ENCODE measurements around the gene SCGB3A1.

SCGB3A1 gene

GRCh38 chr5:180604271-180604670 lies 13.0 kb upstream of the SCGB3A1 start:
- DNase-seq (ENCODE audit: low read depth) = no peak

DNA sequence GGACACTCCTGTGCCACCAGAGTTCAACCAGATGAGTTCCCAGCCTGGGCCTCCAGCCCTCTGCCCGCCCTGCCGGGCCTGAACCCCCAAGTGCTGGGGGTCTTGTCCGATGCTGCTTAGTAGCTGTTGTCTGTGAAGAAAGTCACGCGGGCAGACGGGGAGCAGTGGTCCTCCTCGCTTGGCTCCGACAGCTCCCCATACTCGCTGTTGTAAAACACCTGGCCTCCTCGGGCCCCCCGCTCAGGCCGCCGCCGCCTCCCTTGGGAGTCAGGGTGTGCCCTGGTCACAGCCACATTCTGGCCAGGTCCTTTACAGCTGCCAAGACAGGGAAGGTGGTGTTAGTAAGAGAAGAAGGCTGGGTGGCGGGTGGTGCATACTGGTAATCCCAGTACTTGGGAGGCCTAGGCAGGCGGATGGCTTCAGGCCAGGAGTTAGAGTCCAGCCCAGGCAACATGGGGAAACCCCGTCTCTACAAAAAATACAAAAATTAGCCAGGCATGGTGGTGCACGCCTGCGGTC lies 11.8 kb upstream of the SCGB3A1 start:
- DNase-seq (ENCODE audit: low read depth) = no peak

- no peak for DNase-seq (ENCODE audit: low read depth)
These were observed 11.3 kb upstream of the SCGB3A1 start for GRCh38 chr5:180602481-180603075.

DNA sequence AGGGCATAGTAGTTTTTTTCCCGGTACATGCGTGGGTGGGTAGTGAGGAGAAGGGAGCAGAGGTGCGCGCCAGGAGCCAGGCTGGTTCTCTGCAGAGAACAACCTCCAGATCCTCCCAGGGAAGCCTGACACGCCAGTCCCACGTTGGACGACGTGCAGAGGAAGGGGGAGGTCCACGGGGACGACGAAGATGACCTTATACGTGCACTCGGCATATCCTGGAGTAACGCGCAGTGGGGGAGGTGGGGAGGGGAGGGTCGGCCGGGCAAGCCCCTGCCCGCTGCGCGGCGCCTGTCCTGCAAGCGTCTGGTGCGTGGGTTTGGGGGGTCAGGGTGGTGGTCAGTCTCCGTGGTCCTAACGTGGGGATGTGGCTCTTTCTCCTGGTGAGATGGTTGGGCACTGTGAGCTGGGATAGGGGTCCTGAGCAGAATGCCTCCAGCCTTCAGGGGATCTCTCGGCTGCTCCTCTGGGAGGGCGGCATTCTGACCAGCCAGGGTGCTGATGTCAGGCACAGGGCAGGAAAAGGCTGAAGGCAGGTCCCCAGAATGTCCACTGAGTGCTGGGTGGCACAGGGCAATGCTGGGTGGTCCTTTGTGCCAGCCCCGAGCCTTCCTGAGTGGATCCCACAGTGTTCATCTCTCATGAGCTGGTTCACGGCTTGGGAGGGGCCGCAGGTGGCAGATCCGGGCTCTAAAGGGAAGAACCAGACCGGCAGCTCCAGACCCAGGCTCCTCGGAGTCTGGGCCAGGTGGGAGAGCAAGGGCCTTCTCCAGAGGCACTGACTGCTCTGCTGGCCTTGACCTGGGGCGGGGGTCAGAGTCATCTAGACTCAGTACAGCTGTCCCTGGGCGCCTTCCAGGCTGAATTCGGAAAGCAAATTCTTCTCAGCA lies 10.5 kb upstream of the SCGB3A1 start:
- DNase-seq (ENCODE audit: low read depth) = no peak

DNA sequence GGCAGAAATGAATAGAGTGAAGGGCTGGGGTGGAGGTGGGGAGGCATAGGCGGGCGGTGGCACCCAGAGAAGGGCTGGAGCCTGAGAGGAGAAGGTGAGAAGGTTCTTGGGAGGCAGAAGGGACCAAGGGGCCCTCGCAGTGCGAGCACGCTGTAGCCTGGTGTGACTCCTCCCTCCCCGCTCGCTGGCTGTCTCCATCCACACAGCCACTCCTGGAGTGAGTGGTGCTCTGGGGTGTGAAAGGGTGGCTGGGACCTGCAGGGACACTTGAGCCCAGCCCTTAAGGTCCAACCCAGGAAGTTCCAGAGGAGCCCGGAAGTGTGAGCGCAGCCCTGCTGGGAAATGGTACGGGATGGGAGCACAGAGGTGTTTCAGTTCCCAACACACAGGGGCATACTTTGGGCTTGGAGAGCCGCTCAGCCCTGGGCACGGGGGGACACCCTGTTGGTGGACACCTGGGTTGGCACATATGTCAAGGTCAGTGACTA lies 9.3 kb upstream of the SCGB3A1 start:
- DNase-seq (ENCODE audit: low read depth) = no peak

DNA sequence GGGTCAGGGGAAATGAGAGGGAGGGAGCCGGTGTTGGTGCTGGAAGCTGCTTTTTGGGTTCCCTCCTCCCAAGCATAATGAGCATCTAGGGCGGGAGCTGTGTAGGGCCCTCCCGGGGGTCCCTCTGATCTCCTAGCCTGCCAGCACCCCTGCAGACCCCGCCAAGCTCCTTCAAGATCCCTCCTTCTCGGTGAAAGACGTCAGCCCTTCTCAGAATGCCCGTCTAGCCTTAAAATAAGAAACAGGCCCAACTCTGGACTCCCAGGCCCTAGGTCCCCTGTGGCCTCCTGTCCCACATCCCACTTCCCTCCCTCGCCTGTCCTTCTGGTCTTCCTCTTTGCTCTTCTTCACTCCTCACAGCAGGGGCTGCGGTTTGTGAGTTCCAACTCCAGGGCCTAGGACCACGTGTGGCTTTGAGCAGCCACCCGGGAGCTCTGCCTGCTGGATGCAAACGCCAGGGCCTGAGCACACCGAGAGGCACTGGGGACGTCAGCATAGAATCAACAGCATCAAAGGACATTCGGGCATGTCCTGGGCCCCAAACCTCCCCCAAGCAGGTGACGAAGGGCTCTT lies 8.8 kb upstream of the SCGB3A1 start:
- DNase-seq (ENCODE audit: low read depth) = no peak

DNA sequence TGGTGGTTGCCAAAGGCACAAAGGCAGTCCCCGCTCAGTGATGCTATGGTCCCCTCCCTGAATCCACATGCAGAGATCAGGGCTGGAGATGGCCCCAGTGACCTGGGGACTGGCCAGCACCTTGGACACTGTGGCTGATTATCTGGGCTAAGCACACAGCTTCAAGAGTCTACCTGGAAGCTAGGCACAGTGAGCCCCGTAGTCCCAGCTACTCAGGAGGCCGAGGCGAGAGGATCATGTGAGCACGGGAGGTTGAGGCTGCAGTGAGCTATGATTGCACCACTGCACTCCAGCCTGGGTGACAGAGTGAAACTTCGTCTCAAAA lies 8.3 kb upstream of the SCGB3A1 start:
- DNase-seq (ENCODE audit: low read depth) = no peak

DNA sequence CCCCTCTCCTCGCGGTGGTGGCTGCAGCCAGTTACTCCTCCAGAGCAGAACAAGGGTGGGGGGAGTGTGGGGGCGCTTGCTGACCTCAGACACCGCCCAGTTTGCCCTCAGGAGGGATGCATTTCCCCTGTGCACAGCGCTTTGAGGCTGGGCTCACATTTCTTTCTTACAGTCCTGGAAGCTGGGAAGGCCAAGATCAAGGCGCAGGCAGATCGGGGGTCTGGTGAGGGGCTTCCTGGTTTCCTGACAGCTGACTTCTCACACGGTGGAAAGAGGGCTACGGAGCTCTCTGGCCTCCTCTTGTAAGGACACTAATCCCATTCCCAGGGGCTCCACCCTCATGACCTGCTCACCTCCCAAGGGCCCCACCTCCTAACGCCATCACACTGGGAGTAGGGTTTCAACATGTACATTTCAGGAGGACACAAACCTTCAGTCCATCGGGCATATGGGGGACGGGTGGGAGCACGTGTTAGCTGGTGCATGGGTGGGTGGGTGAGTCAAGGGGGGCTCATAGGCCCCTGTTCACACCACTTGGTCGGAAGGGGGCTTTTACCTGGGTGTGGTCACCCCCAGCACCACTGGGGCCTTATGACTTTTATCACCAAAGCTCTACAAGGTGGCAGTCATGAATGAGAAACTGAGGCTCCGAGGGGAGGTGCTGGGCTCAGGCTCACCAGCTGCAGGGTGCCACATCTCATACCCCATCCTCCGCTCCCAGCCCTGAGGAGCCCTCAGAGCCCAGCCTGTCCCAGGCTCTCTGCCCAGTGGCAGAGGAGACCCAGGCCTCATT lies 7.7 kb upstream of the SCGB3A1 start:
- no peak for DNase-seq (ENCODE audit: low read depth)

GRCh38 chr5:180598316-180598701 lies 7.0 kb upstream of the SCGB3A1 start:
- no peak for DNase-seq (ENCODE audit: low read depth)

DNA sequence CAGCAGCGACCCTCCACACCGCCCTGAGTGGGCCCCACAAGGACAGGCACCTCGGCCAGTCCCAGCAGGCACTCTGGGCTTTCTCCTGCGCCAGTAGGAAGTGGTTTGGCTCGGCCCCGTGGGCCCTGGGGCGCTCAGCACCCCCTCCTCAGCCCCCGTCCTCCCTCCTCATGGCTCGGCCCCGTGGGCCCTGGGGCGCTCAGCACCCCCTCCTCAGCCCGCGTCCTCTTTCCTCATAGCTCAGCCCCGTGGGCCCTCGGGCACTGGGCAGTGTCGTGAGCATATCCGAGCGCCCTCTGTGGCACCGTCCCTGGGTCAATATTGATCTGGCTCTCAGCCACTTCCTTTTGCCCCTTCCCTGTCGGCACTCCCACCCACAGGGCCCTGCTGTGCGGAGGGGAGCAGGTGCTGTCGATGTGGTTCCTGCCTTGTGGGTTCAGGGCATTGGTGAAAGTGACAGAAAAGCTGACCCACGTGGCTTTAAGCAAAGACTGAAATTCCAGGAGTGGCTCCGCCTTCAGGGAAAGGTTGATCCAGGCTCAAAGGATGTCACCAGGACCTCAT lies 5.5 kb upstream of the SCGB3A1 start:
- DNase-seq (ENCODE audit: low read depth) = no peak

- no peak for DNase-seq (ENCODE audit: low read depth)
These were observed 4.9 kb upstream of the SCGB3A1 start for GRCh38 chr5:180596115-180596667.

DNA sequence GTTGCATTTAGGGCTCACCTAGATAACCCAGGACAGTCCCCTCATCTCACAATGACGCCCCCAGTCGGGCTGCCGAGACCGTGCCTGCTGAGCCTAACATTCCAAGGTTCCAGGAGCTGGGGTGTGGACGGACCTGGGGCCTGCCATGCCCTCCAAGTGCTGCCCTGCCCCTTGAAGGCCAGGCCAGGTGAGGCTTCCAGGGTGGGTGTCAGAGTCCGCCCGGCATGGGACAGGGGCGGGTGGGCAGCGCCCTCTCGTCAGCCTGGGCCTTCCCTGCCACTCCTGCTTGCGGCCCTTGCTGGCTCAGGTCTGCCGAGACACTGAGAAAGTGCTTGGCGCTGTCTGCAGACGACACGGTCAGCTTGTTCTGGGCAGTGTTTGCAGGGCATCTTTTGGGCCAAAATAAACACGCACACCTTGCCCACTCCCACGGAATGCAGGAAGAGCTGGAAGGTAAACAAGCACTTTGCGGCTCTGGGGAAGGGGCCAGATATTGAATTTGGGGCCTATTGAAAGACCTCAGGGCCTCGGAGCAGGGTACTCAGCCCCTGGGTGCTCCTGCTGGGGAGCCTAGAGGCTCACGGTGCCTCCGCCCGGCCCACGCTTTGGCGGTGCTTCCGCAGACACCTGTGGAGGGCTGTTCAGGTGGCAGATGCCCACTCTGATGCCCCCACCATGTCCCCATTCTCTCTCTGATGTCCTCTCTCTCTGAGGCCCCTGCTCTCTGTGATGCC lies 4.2 kb upstream of the SCGB3A1 start:
- DNase-seq (ENCODE audit: low read depth) = no peak

DNA sequence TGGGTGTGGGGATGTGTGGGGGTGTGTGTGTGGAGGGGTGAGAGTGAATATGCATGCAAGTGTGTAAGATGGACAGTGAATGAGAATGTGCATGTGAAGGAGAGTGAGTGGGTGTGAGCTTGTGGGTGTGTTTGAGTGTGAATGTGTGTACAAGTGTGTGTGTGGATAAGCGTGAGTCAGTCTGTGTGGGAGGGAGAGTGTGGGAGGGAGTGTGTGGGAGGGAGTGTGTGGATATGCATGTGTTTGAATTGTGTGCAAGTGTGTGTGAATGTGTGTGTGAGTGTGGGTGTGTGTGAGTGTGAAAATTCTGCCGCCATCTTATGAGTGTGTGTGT lies 3.7 kb upstream of the SCGB3A1 start:
- DNase-seq (ENCODE audit: low read depth) = no peak

- no peak for DNase-seq (ENCODE audit: low read depth)
These were observed 3.2 kb upstream of the SCGB3A1 start for GRCh38 chr5:180594311-180595045.

DNA sequence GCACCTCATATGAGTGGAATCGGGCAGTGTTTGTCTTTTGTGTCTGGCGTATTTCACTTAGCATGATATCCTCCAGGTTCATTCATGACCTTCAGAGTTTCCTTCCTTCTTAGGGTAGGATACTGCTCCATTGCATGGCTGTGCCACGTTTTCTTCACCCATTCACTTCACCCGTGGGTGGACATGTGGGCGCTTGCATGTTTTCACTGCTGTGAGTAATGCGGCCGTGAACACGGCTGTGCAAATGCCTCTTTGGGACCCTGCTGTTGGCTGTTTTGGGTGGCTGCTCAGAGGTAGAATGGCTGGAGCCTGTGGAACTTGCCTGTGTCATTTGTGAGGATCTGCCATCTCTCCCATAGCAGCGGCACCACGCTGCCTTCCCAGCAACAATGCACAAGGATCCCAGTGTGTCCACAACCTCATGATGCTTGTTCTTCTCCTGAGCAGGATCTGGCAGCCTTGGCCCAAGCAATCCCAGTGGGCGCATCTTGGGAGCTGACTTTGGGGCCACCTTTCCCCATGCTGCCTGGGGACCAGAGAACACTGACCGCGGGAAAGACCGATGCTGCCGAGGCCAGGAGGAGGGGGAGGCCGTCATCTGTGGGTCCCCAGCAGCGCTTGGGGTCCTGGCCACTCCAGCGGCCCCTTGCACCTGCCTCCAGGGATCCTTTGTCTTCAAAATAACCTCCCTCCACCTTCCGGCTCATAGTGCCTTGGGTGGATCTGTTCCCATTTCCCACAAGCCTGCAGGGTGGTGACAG lies 2.3 kb upstream of the SCGB3A1 start:
- no peak for DNase-seq (ENCODE audit: low read depth)

DNA sequence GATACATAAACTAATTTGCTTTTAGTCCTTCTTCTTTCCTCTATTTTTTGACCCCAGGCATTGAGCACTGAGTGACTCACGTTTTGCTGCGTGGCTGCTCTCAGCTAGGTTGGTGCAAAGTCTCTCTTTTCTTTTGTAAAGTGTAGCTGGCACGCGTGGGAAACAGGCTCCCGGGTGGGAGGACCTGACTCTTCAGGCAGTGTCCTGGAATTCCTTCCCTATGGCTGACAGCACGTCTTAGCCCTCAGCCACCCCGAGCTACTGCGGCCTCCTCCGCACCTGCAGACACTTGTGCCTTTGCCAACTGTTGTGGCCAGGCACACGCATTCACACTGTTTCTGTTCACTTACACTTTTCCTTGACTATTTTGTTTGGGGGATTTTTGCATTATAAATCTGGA lies 877 bp upstream of the SCGB3A1 start:
- DNase-seq (ENCODE audit: low read depth) = no peak

GRCh38 chr5:180590543-180591310 lies 572 bp downstream of the SCGB3A1 start:
- DNase-seq (ENCODE audit: low read depth) = no peak

GRCh38 chr5:180589771-180590542 lies 1.3 kb downstream of the SCGB3A1 start:
- DNase-seq (ENCODE audit: low read depth) = no peak
